ENCODE data around the gene ANGPTL1. TPM values are rescaled to one million over a fixed set of nuclear protein-coding genes. Genes with fewer than 3 reads are reported as not detected.
"Not testable (repeated sequence)": the region's sequence is repeated elsewhere in the genome, so short reads cannot be mapped to it uniquely, and the experiment has no call there.

ANGPTL1 gene
- total RNA-seq, 1 donor from 2014 or later = 11.5 TPM

DNA sequence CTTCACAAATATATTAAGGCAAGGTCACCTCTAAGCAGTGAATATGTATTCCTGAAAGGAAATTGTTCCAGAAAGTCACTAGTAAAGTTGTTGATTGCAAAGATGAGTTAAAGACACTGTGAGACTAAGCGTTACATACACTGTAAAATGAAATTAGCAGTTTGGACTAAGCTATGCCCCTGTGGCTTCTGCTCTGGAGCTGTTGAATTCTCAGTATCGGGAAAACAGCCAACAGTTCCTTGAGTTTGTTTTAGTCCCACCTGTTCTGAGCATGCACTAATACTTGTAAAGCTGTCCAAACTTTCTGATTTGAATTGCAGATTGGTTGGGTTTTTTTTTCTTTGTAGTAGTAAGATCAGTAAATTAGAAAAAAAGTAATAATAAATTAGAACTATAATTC is 21.0 kb downstream of the ANGPTL1 start:
- no peaks in the 10 kb centered on the region for H3K4me1 ChIP-seq
- TF ChIP-seq, protein P1, sequence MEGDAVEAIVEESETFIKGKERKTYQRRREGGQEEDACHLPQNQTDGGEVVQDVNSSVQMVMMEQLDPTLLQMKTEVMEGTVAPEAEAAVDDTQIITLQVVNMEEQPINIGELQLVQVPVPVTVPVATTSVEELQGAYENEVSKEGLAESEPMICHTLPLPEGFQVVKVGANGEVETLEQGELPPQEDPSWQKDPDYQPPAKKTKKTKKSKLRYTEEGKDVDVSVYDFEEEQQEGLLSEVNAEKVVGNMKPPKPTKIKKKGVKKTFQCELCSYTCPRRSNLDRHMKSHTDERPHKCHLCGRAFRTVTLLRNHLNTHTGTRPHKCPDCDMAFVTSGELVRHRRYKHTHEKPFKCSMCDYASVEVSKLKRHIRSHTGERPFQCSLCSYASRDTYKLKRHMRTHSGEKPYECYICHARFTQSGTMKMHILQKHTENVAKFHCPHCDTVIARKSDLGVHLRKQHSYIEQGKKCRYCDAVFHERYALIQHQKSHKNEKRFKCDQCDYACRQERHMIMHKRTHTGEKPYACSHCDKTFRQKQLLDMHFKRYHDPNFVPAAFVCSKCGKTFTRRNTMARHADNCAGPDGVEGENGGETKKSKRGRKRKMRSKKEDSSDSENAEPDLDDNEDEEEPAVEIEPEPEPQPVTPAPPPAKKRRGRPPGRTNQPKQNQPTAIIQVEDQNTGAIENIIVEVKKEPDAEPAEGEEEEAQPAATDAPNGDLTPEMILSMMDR (IDR thresholded peaks at IDR 0.05; ENCODE audit: borderline replicate concordance) = no peak
- no peaks in the 10 kb centered on the region for H3K36me3 ChIP-seq
- no peak overlapping the region for H3K27ac ChIP-seq (replicated peaks)
- H3K4me3 ChIP-seq = no peak overlapping the region
- no peaks in the 10 kb centered on the region for H3K27me3 ChIP-seq (ENCODE audit: low read depth)
- no peaks in the 10 kb centered on the region for H3K9me3 ChIP-seq (replicated peaks)
- no peak for DNase-seq
- intact Hi-C loops (cut with micrococcal nuclease) = no loop called here

DNA sequence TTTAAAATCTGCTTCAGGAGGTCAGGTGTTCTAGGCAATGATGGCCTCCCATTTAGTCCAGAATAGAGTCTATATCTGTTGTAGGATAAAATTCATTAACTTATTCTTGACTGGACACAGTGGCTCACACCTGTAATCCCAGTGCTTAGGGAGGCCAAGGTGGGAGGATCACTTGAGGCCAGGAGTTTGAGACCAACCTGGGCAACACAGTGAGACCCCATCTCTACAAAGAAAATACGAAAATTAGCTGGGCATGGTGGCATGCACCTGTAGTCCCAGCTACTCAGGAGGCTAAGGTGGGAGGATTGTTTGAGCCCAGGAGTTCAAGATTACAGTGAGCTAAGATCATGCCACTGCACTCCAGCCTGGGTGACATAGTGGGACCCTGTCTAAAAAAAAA is 23.0 kb downstream of the ANGPTL1 start:
- H3K4me3 ChIP-seq; H3K9me3 ChIP-seq (replicated peaks); H3K27me3 ChIP-seq (ENCODE audit: low read depth); intact Hi-C loops (cut with micrococcal nuclease); H3K4me1 ChIP-seq; DNase-seq; H3K36me3 ChIP-seq; H3K27ac ChIP-seq (replicated peaks): not testable (repeated sequence)

DNA sequence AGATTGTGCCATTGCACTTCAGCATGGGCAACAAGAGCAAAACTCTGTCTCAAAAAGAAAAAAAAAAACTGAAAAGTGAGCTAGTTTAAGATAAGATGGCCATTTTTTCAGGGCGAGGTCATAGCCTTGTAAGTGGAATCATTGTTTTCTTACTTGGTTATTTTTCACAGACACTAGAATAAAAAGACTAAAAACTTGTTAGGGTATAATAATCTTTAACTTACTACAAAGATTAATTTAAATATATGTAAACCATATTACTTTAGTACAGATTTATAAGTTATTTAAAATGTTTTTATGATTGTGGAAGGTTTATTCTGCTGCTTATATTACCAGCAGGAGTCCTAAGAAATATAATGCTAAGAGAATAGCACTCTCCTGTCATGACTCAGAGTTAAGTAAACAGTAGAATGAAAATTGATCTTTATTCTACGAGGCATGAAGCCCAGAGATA is 23.5 kb downstream of the ANGPTL1 start:
- TF ChIP-seq, protein P1 (IDR thresholded peaks at IDR 0.05; ENCODE audit: borderline replicate concordance) = no peak
- Histone ChIP-seq H3K4me3 (no peak overlapping the region), H3K4me1 (no peaks in the 10 kb centered on the region), H3K27me3 (ENCODE audit: low read depth) (no peaks in the 10 kb centered on the region), H3K27ac (replicated peaks) (no peak overlapping the region), H3K9me3 (replicated peaks) (no peaks in the 10 kb centered on the region), H3K36me3 (no peaks in the 10 kb centered on the region)
- DNase-seq = no peak
- intact Hi-C loops (cut with micrococcal nuclease) = no loop called here

DNA sequence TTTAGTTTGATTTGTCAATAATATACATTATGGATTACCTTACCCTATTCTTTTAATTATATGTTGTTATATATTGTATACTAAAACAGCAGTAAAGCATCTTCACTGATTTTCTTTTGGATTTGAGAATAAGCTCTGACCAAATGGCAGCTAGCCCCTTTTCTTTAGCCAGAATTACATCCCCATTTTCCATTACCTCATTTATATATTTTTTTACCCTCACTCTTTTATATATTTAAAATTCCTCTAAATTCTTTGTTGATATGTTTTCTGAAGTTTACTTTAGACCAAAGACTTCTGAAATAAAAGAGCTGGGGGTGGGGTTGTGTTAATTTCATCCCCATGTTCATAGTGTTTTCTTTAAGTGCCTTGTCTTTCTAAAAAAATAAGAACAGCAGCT is 24.6 kb downstream of the ANGPTL1 start:
- Histone ChIP-seq H3K27me3 (ENCODE audit: low read depth) (no peaks in the 10 kb centered on the region), H3K36me3 (no peaks in the 10 kb centered on the region), H3K4me1 (no peaks in the 10 kb centered on the region), H3K4me3 (no peak overlapping the region), H3K27ac (replicated peaks) (no peak overlapping the region), H3K9me3 (replicated peaks) (no peaks in the 10 kb centered on the region)
- TF ChIP-seq, protein P1 (IDR thresholded peaks at IDR 0.05; ENCODE audit: borderline replicate concordance) = no peak
- intact Hi-C loops (cut with micrococcal nuclease) = no loop called here
- no peak for DNase-seq

DNA sequence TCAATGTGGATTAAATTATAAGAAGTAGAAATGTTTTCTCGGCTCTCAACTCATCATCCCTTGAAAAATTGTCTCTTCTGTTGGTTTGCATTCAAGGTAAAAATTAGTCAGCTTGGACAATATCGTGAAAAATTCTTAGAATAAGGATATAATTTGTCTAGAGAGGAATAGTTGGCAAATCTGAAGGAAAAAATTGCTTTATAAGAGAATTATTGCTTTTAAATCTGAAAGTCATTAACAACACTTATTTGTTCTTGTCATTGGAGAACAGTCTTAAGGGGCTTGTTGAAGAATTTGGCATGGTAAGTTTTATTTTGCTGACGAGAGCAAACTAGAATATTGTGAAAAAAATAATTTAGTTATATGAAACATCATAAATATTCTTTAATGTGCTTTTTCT is 26.4 kb downstream of the ANGPTL1 start:
- no peak for DNase-seq
- intact Hi-C loops (cut with micrococcal nuclease) = no loop called here
- Histone ChIP-seq H3K4me1 (no peaks in the 10 kb centered on the region), H3K9me3 (replicated peaks) (no peaks in the 10 kb centered on the region), H3K36me3 (no peaks in the 10 kb centered on the region), H3K27me3 (ENCODE audit: low read depth) (no peaks in the 10 kb centered on the region), H3K27ac (replicated peaks) (no peak overlapping the region), H3K4me3 (no peak overlapping the region)
- TF ChIP-seq, protein P1 (IDR thresholded peaks at IDR 0.05; ENCODE audit: borderline replicate concordance) = no peak

DNA sequence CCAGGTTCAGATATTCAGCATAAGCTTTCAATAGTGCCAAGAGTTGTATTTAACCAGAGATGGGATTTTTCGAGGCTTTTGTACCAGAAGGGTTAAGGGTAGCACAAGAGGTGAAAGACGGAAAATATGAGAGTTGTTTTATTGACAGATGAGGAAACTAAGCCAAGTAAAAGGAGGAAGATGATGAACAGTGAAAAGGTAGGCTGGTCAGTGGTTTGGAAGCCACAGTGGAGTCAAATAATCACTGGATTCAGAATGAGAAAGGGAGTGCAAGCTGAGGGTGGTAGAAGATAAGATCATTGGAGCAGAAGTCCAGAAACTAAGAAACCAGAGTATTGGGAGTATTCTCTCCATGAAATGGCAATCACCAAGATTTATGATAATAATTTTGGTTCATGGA is 45.7 kb downstream of the ANGPTL1 start:
- H3K27me3 ChIP-seq (ENCODE audit: low read depth) = no peaks in the 10 kb centered on the region
- no peaks in the 10 kb centered on the region for H3K36me3 ChIP-seq
- no peak for DNase-seq
- intact Hi-C loops (cut with micrococcal nuclease) = no loop called here
- no peak overlapping the region for H3K4me3 ChIP-seq
- no peaks in the 10 kb centered on the region for H3K4me1 ChIP-seq
- TF ChIP-seq, protein P1 (IDR thresholded peaks at IDR 0.05; ENCODE audit: borderline replicate concordance) = no peak
- H3K27ac ChIP-seq (replicated peaks) = no peak overlapping the region
- H3K9me3 ChIP-seq (replicated peaks) = peaks cover 8% of the 10 kb centered on the region

All from left ventricle myocardium inferior (tissue), 1 donor.